Heart left ventricle (tissue), 13 donors: ENCODE data around the gene TF.

ENCODE experiments used
- CTCF ChIP-seq, 12 donors: fragments of 200-600 bp; sonication (generic) in 4 of 12; IDR thresholded peaks; one replicate each; pipeline versions ENCODE4 v1.5.0 to v1.8.0; 2018 to 2022; ENCODE audit warnings: antibody characterized with exemption in 12 of 12, mild to moderate bottlenecking in 5 of 12
- POLR2A ChIP-seq, 2 donors: fragments of 450-650 bp; IDR thresholded peaks; one replicate each; pipeline ENCODE4 v1.6.1; 2017; ENCODE audit warnings: antibody characterized with exemption in 2 of 2, mild to moderate bottlenecking in 2 of 2, moderate library complexity in 2 of 2
- donor health status: ischemic (EF 13 %, LVEDD 7.1; RV severe dilation, severe dysfunction).
- donor health status: DM: no; HTN: yes; CAD: no.
- donor health status: DM: no; HTN: no; CAD: no.
- donor health status: ischemic (EF 25% LVEDD 6.9; RV normal size, moderate dysfunction).
- donor health status: ischemic (EF 25% LVEDD 5.7; RV mildly dilated, moderate dysfunction).
- donor health status: ischemic (EF 35%, LVEDD 5.7; RV mildly dilated, moderate dysfunction).
- donor health status: nonischemic (EF 11% LVEDD 7.7; RV severe dilation, severe dysfunction).
- donor health status: DM: yes; HTN: yes; CAD: no.
- donor health status: PGD.
- donor health status: ischemic (EF 29% LVEDD 5.4; RV normal size, mild dysfunction).
- donor health status: nonischemic (EF 23%, LVEDD 6.1; RV moderate dilation, normal function).

- TF ChIP-seq CTCF (IDR thresholded peaks at IDR 0.05) (no peak), POLR2A (IDR thresholded peaks at IDR 0.05) (no peak)
Observed at GRCh38 chr3:133842158-133842557, 96.0 kb downstream of the TF start.
